ENCODE measurements around the gene GGT5.
"Not testable (repeated sequence)": the region's sequence is repeated elsewhere in the genome, so short reads cannot be mapped to it uniquely, and the experiment has no call there.

The GGT5 gene

DNA sequence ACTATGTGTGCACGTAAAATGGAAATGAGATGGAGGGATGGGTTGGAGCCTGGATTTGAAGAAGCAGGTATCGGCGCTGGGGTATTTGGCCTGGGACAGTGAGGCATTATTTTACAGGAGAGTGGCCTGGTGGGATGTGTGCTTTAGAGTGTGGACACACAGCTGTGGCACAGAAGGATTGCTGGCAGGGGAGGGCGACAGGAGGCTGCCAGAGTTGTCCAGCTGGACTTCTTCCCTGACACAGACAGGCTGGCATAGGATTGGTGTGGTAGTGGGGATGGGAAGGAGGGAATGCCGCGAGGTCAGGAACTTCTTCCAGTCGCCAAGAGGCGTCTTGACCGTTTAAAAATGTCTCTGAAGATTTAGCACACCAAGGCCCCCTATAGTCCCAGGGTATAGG is 42.3 kb upstream of the GGT5 start:
- H2BK12ac ChIP-seq (ENCODE audit: low read length); H3K4ac ChIP-seq (ENCODE audit: low read length); H3K4me3 ChIP-seq (ENCODE audit: low read length in 2 of 2); H3K79me1 ChIP-seq (ENCODE audit: low read depth, low read length); H3K9me3 ChIP-seq (replicated peaks in 1 of 2; ENCODE audit: control insufficient read depth in 2 of 2, insufficient read depth in 1 of 2, low read depth in 1 of 2, low read length in 2 of 2); H2AFZ ChIP-seq (ENCODE audit: low read length); H3K27ac ChIP-seq (replicated peaks; ENCODE audit: low read length); H2BK120ac ChIP-seq (ENCODE audit: low read depth, low read length); H4K8ac ChIP-seq (ENCODE audit: low read depth, low read length); H4K91ac ChIP-seq (ENCODE audit: low read depth, low read length, poor library complexity); H3K23ac ChIP-seq (ENCODE audit: low read depth, low read length, poor library complexity); H3K9ac ChIP-seq (ENCODE audit: low read depth, low read length, poor library complexity); H3K4me2 ChIP-seq (ENCODE audit: insufficient read depth, low read length, poor library complexity, severe bottlenecking); H3K27me3 ChIP-seq (ENCODE audit: control insufficient read depth in 3 of 3, insufficient read depth in 3 of 3, low read depth in 1 of 3, low read length in 3 of 3); DNase-seq (ENCODE audit: low spot score); H2BK5ac ChIP-seq (ENCODE audit: low read length); H3K18ac ChIP-seq (ENCODE audit: low read length); H2AK5ac ChIP-seq (ENCODE audit: low read depth, low read length); H2BK15ac ChIP-seq (ENCODE audit: low read length); H3K14ac ChIP-seq (ENCODE audit: low read length): not testable (repeated sequence)
- no CpG with 5 or more reads among the region's 9 CpGs for WGBS, 2 donors (ENCODE audit: extremely low coverage in 2 of 2, insufficient read length in 2 of 2, insufficient replicate concordance in 1 of 2)
- H3K36me3 ChIP-seq (replicated peaks in 1 of 2; ENCODE audit: control insufficient read depth in 2 of 2, insufficient read depth in 2 of 2, low read length in 2 of 2): peaks cover 0 to 31% of the 10 kb centered on the region in 2 donors
- H3K4me1 ChIP-seq (ENCODE audit: control insufficient read depth in 2 of 2, insufficient read depth in 1 of 2, low read depth in 1 of 2, low read length in 2 of 2): peaks cover 8 to 14% of the 10 kb centered on the region in 2 donors

DNA sequence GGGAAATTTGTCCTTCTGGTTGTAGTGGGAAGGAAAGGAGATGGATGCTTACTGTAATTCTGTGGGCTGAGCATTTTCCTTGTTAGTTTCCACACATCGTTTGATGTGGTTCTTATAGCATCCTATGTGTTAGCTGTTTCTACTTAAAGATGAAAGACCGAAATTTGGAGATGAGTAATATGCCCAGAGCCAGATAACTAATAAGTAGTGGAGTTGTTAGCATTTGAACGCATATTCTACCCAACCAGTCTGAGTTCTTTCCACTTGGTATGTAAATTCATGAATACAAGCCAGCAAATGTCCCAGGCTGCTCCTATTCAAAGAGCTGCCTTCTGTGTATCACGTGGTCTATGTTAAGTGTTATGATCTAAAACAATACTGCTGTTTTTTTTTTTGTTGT is 40.4 kb upstream of the GGT5 start:
- H3K4me1 ChIP-seq (ENCODE audit: control insufficient read depth in 2 of 2, insufficient read depth in 1 of 2, low read depth in 1 of 2, low read length in 2 of 2): peaks cover 8 to 14% of the 10 kb centered on the region in 2 donors
- H3K9ac ChIP-seq (ENCODE audit: low read depth, low read length, poor library complexity): no peak overlapping the region
- no peak overlapping the region for H2BK120ac ChIP-seq (ENCODE audit: low read depth, low read length)
- H2AFZ ChIP-seq (ENCODE audit: low read length): no peak overlapping the region
- no peak overlapping the region for H2BK12ac ChIP-seq (ENCODE audit: low read length)
- no peak overlapping the region for H4K8ac ChIP-seq (ENCODE audit: low read depth, low read length)
- no peak overlapping the region for H2BK15ac ChIP-seq (ENCODE audit: low read length)
- H3K9me3 ChIP-seq (replicated peaks in 1 of 2; ENCODE audit: control insufficient read depth in 2 of 2, insufficient read depth in 1 of 2, low read depth in 1 of 2, low read length in 2 of 2): no peaks in the 10 kb centered on the region
- no peak overlapping the region for H4K91ac ChIP-seq (ENCODE audit: low read depth, low read length, poor library complexity)
- H2BK5ac ChIP-seq (ENCODE audit: low read length): no peak overlapping the region
- no peak overlapping the region for H3K4me2 ChIP-seq (ENCODE audit: insufficient read depth, low read length, poor library complexity, severe bottlenecking)
- no peak for DNase-seq (ENCODE audit: low spot score)
- peaks cover 0 to 36% of the 10 kb centered on the region in 2 donors for H3K36me3 ChIP-seq (replicated peaks in 1 of 2; ENCODE audit: control insufficient read depth in 2 of 2, insufficient read depth in 2 of 2, low read length in 2 of 2)
- H3K27me3 ChIP-seq (ENCODE audit: control insufficient read depth in 3 of 3, insufficient read depth in 3 of 3, low read depth in 1 of 3, low read length in 3 of 3): no peaks in the 10 kb centered on the region
- no peak overlapping the region for H3K14ac ChIP-seq (ENCODE audit: low read length)
- no peak overlapping the region for H3K4ac ChIP-seq (ENCODE audit: low read length)
- no peak overlapping the region for H3K18ac ChIP-seq (ENCODE audit: low read length)
- H3K23ac ChIP-seq (ENCODE audit: low read depth, low read length, poor library complexity): no peak overlapping the region
- H3K27ac ChIP-seq (replicated peaks; ENCODE audit: low read length): no peak overlapping the region
- no peak overlapping the region for H3K4me3 ChIP-seq (ENCODE audit: low read length in 2 of 2)
- no CpG with 5 or more reads among the region's 4 CpGs for WGBS, 2 donors (ENCODE audit: extremely low coverage in 2 of 2, insufficient read length in 2 of 2, insufficient replicate concordance in 1 of 2)
- H2AK5ac ChIP-seq (ENCODE audit: low read depth, low read length): no peak overlapping the region
- H3K79me1 ChIP-seq (ENCODE audit: low read depth, low read length): no peaks in the 10 kb centered on the region

DNA sequence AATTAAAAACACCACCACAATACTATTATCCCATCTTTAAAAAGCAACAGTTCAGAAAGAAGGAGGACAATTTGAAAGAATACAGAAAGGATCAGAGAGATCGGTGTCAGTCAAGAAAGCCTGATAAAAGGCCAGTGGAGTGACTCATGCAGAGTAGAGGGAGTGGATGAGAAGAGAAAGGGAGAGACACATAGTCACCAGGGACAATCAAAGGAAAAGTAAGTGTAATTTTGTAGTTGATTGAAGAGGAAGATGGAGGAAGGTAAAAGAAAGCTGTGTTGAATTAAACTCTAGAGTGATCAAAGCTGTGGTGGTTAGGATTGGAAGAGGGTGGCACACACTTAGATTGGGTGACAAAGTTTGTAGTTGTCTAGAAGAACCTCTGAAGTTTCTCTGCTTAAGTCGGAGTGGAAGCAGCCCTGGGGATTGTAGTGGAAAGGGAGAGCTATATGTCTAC is 39.9 kb upstream of the GGT5 start:
- H3K36me3 ChIP-seq (replicated peaks in 1 of 2; ENCODE audit: control insufficient read depth in 2 of 2, insufficient read depth in 2 of 2, low read length in 2 of 2): peaks cover 0 to 37% of the 10 kb centered on the region in 2 donors
- H3K4me1 ChIP-seq (ENCODE audit: control insufficient read depth in 2 of 2, insufficient read depth in 1 of 2, low read depth in 1 of 2, low read length in 2 of 2): peaks cover 4 to 10% of the 10 kb centered on the region in 2 donors
- H4K8ac ChIP-seq (ENCODE audit: low read depth, low read length): no peak overlapping the region
- H3K27me3 ChIP-seq (ENCODE audit: control insufficient read depth in 3 of 3, insufficient read depth in 3 of 3, low read depth in 1 of 3, low read length in 3 of 3): no peaks in the 10 kb centered on the region
- H3K79me1 ChIP-seq (ENCODE audit: low read depth, low read length): no peaks in the 10 kb centered on the region
- no CpG with 5 or more reads among the region's 2 CpGs for WGBS, 2 donors (ENCODE audit: extremely low coverage in 2 of 2, insufficient read length in 2 of 2, insufficient replicate concordance in 1 of 2)
- no peak overlapping the region for H2BK5ac ChIP-seq (ENCODE audit: low read length)
- H2AK5ac ChIP-seq (ENCODE audit: low read depth, low read length): no peak overlapping the region
- H3K14ac ChIP-seq (ENCODE audit: low read length): no peak overlapping the region
- H3K23ac ChIP-seq (ENCODE audit: low read depth, low read length, poor library complexity): no peak overlapping the region
- H3K9me3 ChIP-seq (replicated peaks in 1 of 2; ENCODE audit: control insufficient read depth in 2 of 2, insufficient read depth in 1 of 2, low read depth in 1 of 2, low read length in 2 of 2): no peaks in the 10 kb centered on the region
- no peak overlapping the region for H3K4ac ChIP-seq (ENCODE audit: low read length)
- H4K91ac ChIP-seq (ENCODE audit: low read depth, low read length, poor library complexity): no peak overlapping the region
- no peak overlapping the region for H3K9ac ChIP-seq (ENCODE audit: low read depth, low read length, poor library complexity)
- no peak overlapping the region for H2BK12ac ChIP-seq (ENCODE audit: low read length)
- H3K4me2 ChIP-seq (ENCODE audit: insufficient read depth, low read length, poor library complexity, severe bottlenecking): no peak overlapping the region
- H2BK120ac ChIP-seq (ENCODE audit: low read depth, low read length): no peak overlapping the region
- no peak for DNase-seq (ENCODE audit: low spot score)
- H2AFZ ChIP-seq (ENCODE audit: low read length): no peak overlapping the region
- H2BK15ac ChIP-seq (ENCODE audit: low read length): no peak overlapping the region
- no peak overlapping the region for H3K18ac ChIP-seq (ENCODE audit: low read length)
- no peak overlapping the region for H3K27ac ChIP-seq (replicated peaks; ENCODE audit: low read length)
- no peak overlapping the region for H3K4me3 ChIP-seq (ENCODE audit: low read length in 2 of 2)

DNA sequence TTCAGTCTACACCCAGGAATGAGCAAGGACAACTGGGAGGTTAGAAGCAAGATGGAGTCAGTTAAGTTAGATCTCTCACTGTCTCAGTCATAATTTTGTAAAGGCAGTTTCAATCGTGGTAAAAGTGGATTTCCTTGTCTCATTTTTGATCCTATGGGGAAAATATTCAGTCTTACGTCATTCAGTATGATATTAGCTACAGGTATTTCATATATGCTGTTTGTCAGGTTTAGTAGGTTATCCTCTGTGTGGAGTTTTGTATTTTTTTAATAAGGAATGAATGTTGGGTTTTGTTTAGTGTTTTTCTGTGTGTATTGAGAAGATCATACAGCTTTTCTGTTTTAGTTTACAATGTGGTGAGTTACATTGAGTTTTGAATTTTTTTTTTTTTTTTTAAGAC is 37.5 kb upstream of the GGT5 start:
- Histone ChIP-seq H2BK15ac (ENCODE audit: low read length) (no peak overlapping the region), H4K91ac (ENCODE audit: low read depth, low read length, poor library complexity) (no peak overlapping the region), H3K18ac (ENCODE audit: low read length) (no peak overlapping the region), H2AK5ac (ENCODE audit: low read depth, low read length) (no peak overlapping the region), H3K36me3 (replicated peaks in 1 of 2; ENCODE audit: control insufficient read depth in 2 of 2, insufficient read depth in 2 of 2, low read length in 2 of 2) (peaks cover 0 to 47% of the 10 kb centered on the region in 2 donors), H3K9me3 (replicated peaks in 1 of 2; ENCODE audit: control insufficient read depth in 2 of 2, insufficient read depth in 1 of 2, low read depth in 1 of 2, low read length in 2 of 2) (no peaks in the 10 kb centered on the region), H3K4me3 (ENCODE audit: low read length in 2 of 2) (no peak overlapping the region), H3K9ac (ENCODE audit: low read depth, low read length, poor library complexity) (no peak overlapping the region), H2BK5ac (ENCODE audit: low read length) (no peak overlapping the region), H3K4me1 (ENCODE audit: control insufficient read depth in 2 of 2, insufficient read depth in 1 of 2, low read depth in 1 of 2, low read length in 2 of 2) (no peaks in the 10 kb centered on the region), H3K4me2 (ENCODE audit: insufficient read depth, low read length, poor library complexity, severe bottlenecking) (no peak overlapping the region), H3K27me3 (ENCODE audit: control insufficient read depth in 3 of 3, insufficient read depth in 3 of 3, low read depth in 1 of 3, low read length in 3 of 3) (no peaks in the 10 kb centered on the region), H3K79me1 (ENCODE audit: low read depth, low read length) (no peaks in the 10 kb centered on the region), H3K23ac (ENCODE audit: low read depth, low read length, poor library complexity) (no peak overlapping the region), H4K8ac (ENCODE audit: low read depth, low read length) (no peak overlapping the region), H3K14ac (ENCODE audit: low read length) (no peak overlapping the region), H3K27ac (replicated peaks; ENCODE audit: low read length) (no peak overlapping the region), H3K4ac (ENCODE audit: low read length) (no peak overlapping the region), H2AFZ (ENCODE audit: low read length) (no peak overlapping the region), H2BK120ac (ENCODE audit: low read depth, low read length) (no peak overlapping the region), H2BK12ac (ENCODE audit: low read length) (no peak overlapping the region)
- no peak for DNase-seq (ENCODE audit: low spot score)
- WGBS, 2 donors (ENCODE audit: extremely low coverage in 2 of 2, insufficient read length in 2 of 2, insufficient replicate concordance in 1 of 2): no CpG with 5 or more reads among the region's 2 CpGs
